HEK293 (cell line): ENCODE data around the gene HNF1B.

Experiments used
- CTCF ChIA-PET: fragments of 350-600 bp; formaldehyde crosslinking; extraction: SDS; loops from one replicate; lab custom pipeline; 2021; ENCODE audit warnings: antibody characterized with exemption; lab: Yijun Ruan, JAX
- POLR2A ChIA-PET: fragments of 300-600 bp; formaldehyde crosslinking; extraction: SDS; loops from one replicate; lab custom pipeline; 2020; ENCODE audit warnings: antibody characterized with exemption, inconsistent platforms; lab: Yijun Ruan, JAX
- H3K27ac ChIP-seq: fragments of 200-500 bp; sonication (Bioruptor generic); 2 replicates; pipeline ENCODE4 v1.5.1; 2014; ENCODE audit warnings: low read depth, low read length, control low read depth, inconsistent platforms; ENCODE audit errors: extremely low read depth
- H3K36me3 ChIP-seq, 2 experiments: fragments of 200-500 bp in 1 of 2; sonication (Bioruptor generic) in 1 of 2; 1 replicate in 1 of 2; 2 replicates in 1 of 2; pipeline ENCODE4 v1.5.1; 2014 to 2017; ENCODE audit warnings: inconsistent platforms in 2 of 2, low read length in 2 of 2; ENCODE audit not compliant: control insufficient read depth in 2 of 2, insufficient read depth in 1 of 2
- H3K4me1 ChIP-seq: fragments of 200-500 bp; sonication (Bioruptor generic); 2 replicates; pipeline ENCODE4 v1.5.1; 2014; ENCODE audit warnings: mild to moderate bottlenecking, low read length, inconsistent platforms; ENCODE audit not compliant: control insufficient read depth, insufficient read depth
- H3K4me3 ChIP-seq: 2 replicates; pipeline ENCODE4 v1.5.1; 2011; ENCODE audit warnings: low read depth, mild to moderate bottlenecking, control low read depth, low read length, moderate library complexity
- H3K9me3 ChIP-seq: fragments of 200-500 bp; sonication (Bioruptor generic); 2 replicates; pipeline ENCODE4 v1.5.1; 2014; ENCODE audit warnings: low read depth, low read length, inconsistent platforms; ENCODE audit not compliant: control insufficient read depth, insufficient read depth
- KLF9 ChIP-seq: fragments of 450-650 bp; formaldehyde crosslinking; IDR thresholded peaks from 2 replicates; pipeline ENCODE4 v1.5.1; 2016; ENCODE audit warnings: missing biosample characterization, missing genetic modification characterization, low read depth
- OVOL3 ChIP-seq: fragments of 450-650 bp; formaldehyde crosslinking; IDR thresholded peaks from 2 replicates; pipeline ENCODE4 v1.5.1; 2016; ENCODE audit warnings: missing biosample characterization, missing genetic modification characterization
- SETDB1 ChIP-seq: IDR thresholded peaks from one replicate; pipeline ENCODE4 v1.6.1; 2017; ENCODE audit warnings: mild to moderate bottlenecking, low read length, moderate library complexity, mixed read lengths; ENCODE audit not compliant: insufficient read length
- ZNF121 ChIP-seq: fragments of 450-650 bp; formaldehyde crosslinking; IDR thresholded peaks from 2 replicates; pipeline ENCODE4 v1.5.1; 2016; ENCODE audit warnings: missing biosample characterization, missing genetic modification characterization
- ZNF169 ChIP-seq: fragments of 450-650 bp; formaldehyde crosslinking; IDR thresholded peaks from 2 replicates; pipeline ENCODE4 v1.5.1; 2016; ENCODE audit warnings: missing biosample characterization, missing genetic modification characterization
- ZNF24 ChIP-seq: fragments of 450-650 bp; formaldehyde crosslinking; IDR thresholded peaks from 2 replicates; pipeline ENCODE4 v1.5.1; 2016; ENCODE audit warnings: missing biosample characterization, missing genetic modification characterization
- ZNF555 ChIP-seq: fragments of 450-650 bp; formaldehyde crosslinking; conservative IDR thresholded peaks from 2 replicates; pipeline ENCODE4 v1.5.1; 2017; ENCODE audit warnings: missing biosample characterization, mild to moderate bottlenecking, missing genetic modification characterization, inconsistent platforms
- ZNF585B ChIP-seq: fragments of 450-650 bp; formaldehyde crosslinking; IDR thresholded peaks from 2 replicates; pipeline ENCODE4 v1.5.1; 2016; ENCODE audit warnings: missing biosample characterization, missing genetic modification characterization
- ZNF677 ChIP-seq: fragments of 450-650 bp; IDR thresholded peaks from 2 replicates; pipeline ENCODE4 v1.5.0; 2018; ENCODE audit warnings: missing biosample characterization, mild to moderate bottlenecking, missing genetic modification characterization, moderate library complexity
- ZSCAN30 ChIP-seq: fragments of 450-650 bp; IDR thresholded peaks from 2 replicates; pipeline ENCODE4 v1.5.1; 2018; ENCODE audit warnings: missing biosample characterization, mild to moderate bottlenecking, missing genetic modification characterization, moderate library complexity
- TF ChIP-seq, protein P1 (sequence below): fragments of 450-650 bp; formaldehyde crosslinking; IDR thresholded peaks from 2 replicates; pipeline ENCODE4 v1.5.1; 2016; ENCODE audit warnings: missing biosample characterization, missing genetic modification characterization
- TF ChIP-seq, protein P2 (sequence below): fragments of 450-650 bp; formaldehyde crosslinking; IDR thresholded peaks from 2 replicates; pipeline ENCODE4 v1.5.1; 2016; ENCODE audit warnings: missing biosample characterization, missing genetic modification characterization, low read depth
- TF ChIP-seq, protein P3 (sequence below): fragments of 450-650 bp; IDR thresholded peaks from 2 replicates; pipeline ENCODE4 v1.5.1; 2018; ENCODE audit warnings: missing biosample characterization, missing genetic modification characterization
- TF ChIP-seq, protein P4 (sequence below): fragments of 450-650 bp; formaldehyde crosslinking; IDR thresholded peaks from 2 replicates; pipeline ENCODE4 v1.5.0; 2017; ENCODE audit warnings: missing biosample characterization, missing genetic modification characterization, borderline replicate concordance
- TF ChIP-seq, protein P5 (sequence below): fragments of 450-650 bp; IDR thresholded peaks from 2 replicates; pipeline ENCODE4 v1.5.1; 2018; ENCODE audit warnings: missing biosample characterization, mild to moderate bottlenecking, missing genetic modification characterization

The HNF1B gene

DNA sequence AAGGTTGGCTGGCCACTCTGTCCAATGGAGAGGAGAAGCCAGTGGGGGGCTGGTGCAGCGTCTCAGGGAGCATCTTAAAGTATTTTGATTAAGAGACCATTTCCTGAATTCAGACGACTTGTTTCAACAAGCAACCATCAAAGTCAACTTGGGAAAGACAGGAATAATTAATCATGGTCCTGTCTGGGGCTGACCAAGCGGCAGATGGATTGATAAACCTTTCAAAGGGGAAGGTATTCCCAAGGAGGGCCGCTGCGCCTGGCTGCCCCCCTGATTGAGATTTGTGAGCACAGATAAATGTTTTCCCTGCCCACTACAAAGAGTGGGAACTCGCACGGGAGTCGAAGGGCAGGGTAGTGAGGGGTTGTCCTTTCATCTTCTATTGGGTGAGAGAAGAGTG, 47.5 kb downstream of the HNF1B start (continued):
- TF ChIP-seq, protein P1, sequence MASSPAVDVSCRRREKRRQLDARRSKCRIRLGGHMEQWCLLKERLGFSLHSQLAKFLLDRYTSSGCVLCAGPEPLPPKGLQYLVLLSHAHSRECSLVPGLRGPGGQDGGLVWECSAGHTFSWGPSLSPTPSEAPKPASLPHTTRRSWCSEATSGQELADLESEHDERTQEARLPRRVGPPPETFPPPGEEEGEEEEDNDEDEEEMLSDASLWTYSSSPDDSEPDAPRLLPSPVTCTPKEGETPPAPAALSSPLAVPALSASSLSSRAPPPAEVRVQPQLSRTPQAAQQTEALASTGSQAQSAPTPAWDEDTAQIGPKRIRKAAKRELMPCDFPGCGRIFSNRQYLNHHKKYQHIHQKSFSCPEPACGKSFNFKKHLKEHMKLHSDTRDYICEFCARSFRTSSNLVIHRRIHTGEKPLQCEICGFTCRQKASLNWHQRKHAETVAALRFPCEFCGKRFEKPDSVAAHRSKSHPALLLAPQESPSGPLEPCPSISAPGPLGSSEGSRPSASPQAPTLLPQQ, result no peak
- TF ChIP-seq ZNF121 (tag by site-specific recombination), result no peak
- TF ChIP-seq ZNF555, result no peak
- TF ChIP-seq, protein P2, sequence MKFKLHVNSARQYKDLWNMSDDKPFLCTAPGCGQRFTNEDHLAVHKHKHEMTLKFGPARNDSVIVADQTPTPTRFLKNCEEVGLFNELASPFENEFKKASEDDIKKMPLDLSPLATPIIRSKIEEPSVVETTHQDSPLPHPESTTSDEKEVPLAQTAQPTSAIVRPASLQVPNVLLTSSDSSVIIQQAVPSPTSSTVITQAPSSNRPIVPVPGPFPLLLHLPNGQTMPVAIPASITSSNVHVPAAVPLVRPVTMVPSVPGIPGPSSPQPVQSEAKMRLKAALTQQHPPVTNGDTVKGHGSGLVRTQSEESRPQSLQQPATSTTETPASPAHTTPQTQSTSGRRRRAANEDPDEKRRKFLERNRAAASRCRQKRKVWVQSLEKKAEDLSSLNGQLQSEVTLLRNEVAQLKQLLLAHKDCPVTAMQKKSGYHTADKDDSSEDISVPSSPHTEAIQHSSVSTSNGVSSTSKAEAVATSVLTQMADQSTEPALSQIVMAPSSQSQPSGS, result no peak

DNA sequence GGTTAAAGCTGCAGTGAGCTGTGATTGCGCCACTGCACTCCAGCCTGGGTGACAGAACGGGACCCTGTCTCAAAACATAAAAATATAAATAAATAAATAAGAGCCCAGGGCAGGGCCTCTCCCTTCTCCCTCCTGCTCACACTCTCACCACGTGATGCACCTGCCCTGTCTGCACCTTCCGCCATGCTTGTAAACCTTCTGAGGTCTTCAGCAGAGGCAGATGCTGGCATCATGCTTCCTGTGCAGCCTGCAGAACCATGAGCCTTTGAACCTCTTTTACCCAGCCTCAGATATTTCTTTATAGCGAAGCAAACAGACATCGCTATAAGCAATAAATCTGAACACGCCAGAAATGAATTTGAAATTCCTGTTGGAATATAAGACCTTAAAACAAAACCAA, 48.5 kb downstream of the HNF1B start:
- Histone ChIP-seq H3K9me3 (no peaks in the 10 kb centered on the region), H3K27ac (no peak overlapping the region), H3K4me1 (no peaks in the 10 kb centered on the region), H3K4me3 (no peak overlapping the region), H3K36me3 (no peaks in the 10 kb centered on the region)
- ChIA-PET CTCF (interaction anchor here (0.7 to 1.0 kb wide), 2 partner anchors 21 to 119 kb away, joined by 3 read pairs; no protein-coding TSS in a partner anchor), POLR2A (no interaction called here)
- TF ChIP-seq OVOL3 (tag by site-specific recombination), result no peak
- TF ChIP-seq, protein P3, sequence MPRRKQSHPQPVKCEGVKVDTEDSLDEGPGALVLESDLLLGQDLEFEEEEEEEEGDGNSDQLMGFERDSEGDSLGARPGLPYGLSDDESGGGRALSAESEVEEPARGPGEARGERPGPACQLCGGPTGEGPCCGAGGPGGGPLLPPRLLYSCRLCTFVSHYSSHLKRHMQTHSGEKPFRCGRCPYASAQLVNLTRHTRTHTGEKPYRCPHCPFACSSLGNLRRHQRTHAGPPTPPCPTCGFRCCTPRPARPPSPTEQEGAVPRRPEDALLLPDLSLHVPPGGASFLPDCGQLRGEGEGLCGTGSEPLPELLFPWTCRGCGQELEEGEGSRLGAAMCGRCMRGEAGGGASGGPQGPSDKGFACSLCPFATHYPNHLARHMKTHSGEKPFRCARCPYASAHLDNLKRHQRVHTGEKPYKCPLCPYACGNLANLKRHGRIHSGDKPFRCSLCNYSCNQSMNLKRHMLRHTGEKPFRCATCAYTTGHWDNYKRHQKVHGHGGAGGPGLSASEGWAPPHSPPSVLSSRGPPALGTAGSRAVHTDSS (tag by site-specific recombination), result no peak
- no peak for TF ChIP-seq ZNF24 (tag by site-specific recombination)
- no peak for TF ChIP-seq ZSCAN30 (tag by site-specific recombination)
- TF ChIP-seq, protein P4, sequence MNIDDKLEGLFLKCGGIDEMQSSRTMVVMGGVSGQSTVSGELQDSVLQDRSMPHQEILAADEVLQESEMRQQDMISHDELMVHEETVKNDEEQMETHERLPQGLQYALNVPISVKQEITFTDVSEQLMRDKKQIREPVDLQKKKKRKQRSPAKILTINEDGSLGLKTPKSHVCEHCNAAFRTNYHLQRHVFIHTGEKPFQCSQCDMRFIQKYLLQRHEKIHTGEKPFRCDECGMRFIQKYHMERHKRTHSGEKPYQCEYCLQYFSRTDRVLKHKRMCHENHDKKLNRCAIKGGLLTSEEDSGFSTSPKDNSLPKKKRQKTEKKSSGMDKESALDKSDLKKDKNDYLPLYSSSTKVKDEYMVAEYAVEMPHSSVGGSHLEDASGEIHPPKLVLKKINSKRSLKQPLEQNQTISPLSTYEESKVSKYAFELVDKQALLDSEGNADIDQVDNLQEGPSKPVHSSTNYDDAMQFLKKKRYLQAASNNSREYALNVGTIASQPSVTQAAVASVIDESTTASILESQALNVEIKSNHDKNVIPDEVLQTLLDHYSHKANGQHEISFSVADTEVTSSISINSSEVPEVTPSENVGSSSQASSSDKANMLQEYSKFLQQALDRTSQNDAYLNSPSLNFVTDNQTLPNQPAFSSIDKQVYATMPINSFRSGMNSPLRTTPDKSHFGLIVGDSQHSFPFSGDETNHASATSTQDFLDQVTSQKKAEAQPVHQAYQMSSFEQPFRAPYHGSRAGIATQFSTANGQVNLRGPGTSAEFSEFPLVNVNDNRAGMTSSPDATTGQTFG, result no peak
- no peak for TF ChIP-seq ZNF169

DNA sequence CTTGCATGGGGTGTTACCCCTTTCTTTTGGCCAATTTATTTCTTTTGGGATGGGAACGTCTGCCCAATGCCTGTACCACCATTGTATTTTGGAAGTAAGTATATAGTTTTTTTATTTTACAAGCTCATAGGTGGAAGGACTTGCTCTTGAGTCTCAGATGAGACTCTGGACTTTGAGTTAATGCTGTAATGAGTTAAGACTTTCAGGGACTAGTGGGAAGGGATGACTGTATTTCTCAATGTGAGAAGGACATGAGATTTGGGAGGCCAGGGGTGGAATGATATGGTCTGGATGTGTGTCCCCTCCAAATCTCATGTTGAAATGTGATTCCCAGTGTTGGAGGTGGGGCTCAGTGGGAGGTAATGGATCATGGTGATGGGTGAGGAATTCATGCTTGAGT, 49.1 kb downstream of the HNF1B start:
- POLR2A ChIA-PET, result interaction anchor here (0.8 kb wide), 1 partner anchor 11 kb away, joined by 3 read pairs; no protein-coding TSS in a partner anchor
- H3K4me1 ChIP-seq, result no peaks in the 10 kb centered on the region
- TF ChIP-seq ZNF677 (no peak), ZNF585B (tag by site-specific recombination) (no peak)
- TF ChIP-seq, all 188 proteins: peak for 0
- no peaks in the 10 kb centered on the region for H3K9me3 ChIP-seq
- no peaks in the 10 kb centered on the region for H3K36me3 ChIP-seq
- CTCF ChIA-PET, result interaction anchor here (0.6 to 1.0 kb wide), 5 partner anchors 28 to 119 kb away, joined by 3 to 5 read pairs (median 3); no protein-coding TSS in a partner anchor
- no peak overlapping the region for H3K4me3 ChIP-seq
- no peak overlapping the region for H3K27ac ChIP-seq

DNA sequence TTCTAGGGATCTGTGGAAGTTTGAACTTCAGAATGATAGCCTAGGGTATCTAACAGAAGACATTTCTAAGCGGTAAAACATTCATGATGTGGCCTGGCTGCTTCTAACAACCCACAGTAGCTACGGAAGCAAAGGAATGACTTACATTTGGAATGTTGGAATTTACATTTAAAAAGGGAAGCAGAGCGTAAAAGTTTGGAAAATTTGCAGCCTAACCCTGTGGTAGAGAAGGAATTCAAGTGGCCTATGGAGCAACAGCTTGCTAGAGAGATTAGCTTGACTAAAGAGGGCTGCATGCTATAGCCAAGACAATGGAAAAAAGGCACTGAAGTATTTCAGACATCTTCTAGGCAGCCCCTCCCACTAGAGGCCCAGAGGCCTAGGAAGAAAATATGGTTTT, 50.1 kb downstream of the HNF1B start:
- no peak overlapping the region for H3K4me3 ChIP-seq
- H3K4me1 ChIP-seq, result no peaks in the 10 kb centered on the region
- no peak overlapping the region for H3K27ac ChIP-seq
- ChIA-PET CTCF (interaction anchor here (0.7 kb wide), 1 partner anchor 76 kb away, joined by 3 read pairs; no protein-coding TSS in a partner anchor), POLR2A (interaction anchor here (0.8 kb wide), 1 partner anchor 10 kb away, joined by 3 read pairs; no protein-coding TSS in a partner anchor)
- H3K9me3 ChIP-seq, result no peaks in the 10 kb centered on the region
- TF ChIP-seq KLF9 (no peak), SETDB1 (peak; percentile 34)
- TF ChIP-seq, protein P5, sequence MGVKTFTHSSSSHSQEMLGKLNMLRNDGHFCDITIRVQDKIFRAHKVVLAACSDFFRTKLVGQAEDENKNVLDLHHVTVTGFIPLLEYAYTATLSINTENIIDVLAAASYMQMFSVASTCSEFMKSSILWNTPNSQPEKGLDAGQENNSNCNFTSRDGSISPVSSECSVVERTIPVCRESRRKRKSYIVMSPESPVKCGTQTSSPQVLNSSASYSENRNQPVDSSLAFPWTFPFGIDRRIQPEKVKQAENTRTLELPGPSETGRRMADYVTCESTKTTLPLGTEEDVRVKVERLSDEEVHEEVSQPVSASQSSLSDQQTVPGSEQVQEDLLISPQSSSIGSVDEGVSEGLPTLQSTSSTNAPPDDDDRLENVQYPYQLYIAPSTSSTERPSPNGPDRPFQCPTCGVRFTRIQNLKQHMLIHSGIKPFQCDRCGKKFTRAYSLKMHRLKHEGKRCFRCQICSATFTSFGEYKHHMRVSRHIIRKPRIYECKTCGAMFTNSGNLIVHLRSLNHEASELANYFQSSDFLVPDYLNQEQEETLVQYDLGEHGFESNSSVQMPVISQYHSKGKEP, result no peak
- TF ChIP-seq, all 188 proteins: peak for 1
- H3K36me3 ChIP-seq, result no peaks in the 10 kb centered on the region
